DOHH2 (cell line): ENCODE measurements around the gene DMD.

Experiments used
- H3F3A ChIP-seq: fragments of 200-600 bp; sonication (generic), shearing (Covaris generic); 2 replicates; pipeline ENCODE4 v1.6.0; 2016; ENCODE audit warnings: antibody characterized with exemption, mild to moderate bottlenecking; ENCODE audit not compliant: control insufficient read depth, insufficient read depth
- H3K27ac ChIP-seq: fragments of 200-600 bp; sonication (generic); 2 replicates; pipeline ENCODE4 v1.5.1; 2014; ENCODE audit warnings: low read depth, mild to moderate bottlenecking, low read length, moderate library complexity
- H3K27me3 ChIP-seq: fragments of 200-600 bp; sonication (generic); 2 replicates; pipeline ENCODE4 v1.6.1; 2014; ENCODE audit warnings: mild to moderate bottlenecking, low read length, mixed read lengths; ENCODE audit not compliant: control insufficient read depth
- H3K36me3 ChIP-seq: fragments of 200-600 bp; sonication (generic); 2 replicates; pipeline ENCODE4 v1.6.1; 2014; ENCODE audit warnings: mild to moderate bottlenecking, low read length, moderate library complexity, mixed read lengths; ENCODE audit not compliant: control insufficient read depth
- H3K4me1 ChIP-seq: fragments of 200-600 bp; sonication (generic); 2 replicates; pipeline ENCODE4 v1.6.1; 2014; ENCODE audit warnings: mild to moderate bottlenecking, low read length, mixed read lengths; ENCODE audit not compliant: control insufficient read depth
- H3K4me2 ChIP-seq: fragments of 200-600 bp; sonication (generic); 2 replicates; pipeline ENCODE4 v1.6.0; 2014; ENCODE audit warnings: mild to moderate bottlenecking, low read length, moderate library complexity
- H3K4me3 ChIP-seq: fragments of 200-600 bp; sonication (generic); 2 replicates; pipeline ENCODE4 v1.5.1; 2014; ENCODE audit warnings: mild to moderate bottlenecking, low read length, mixed read lengths
- H3K79me2 ChIP-seq: fragments of 200-600 bp; sonication (generic); 2 replicates; pipeline ENCODE4 v1.6.1; 2014; ENCODE audit warnings: mild to moderate bottlenecking, low read length, mixed read lengths; ENCODE audit not compliant: control insufficient read depth
- H3K9me2 ChIP-seq: fragments of 200-600 bp; sonication (generic); replicated peaks from 2 replicates; pipeline ENCODE4 v1.6.1; 2014; ENCODE audit warnings: mild to moderate bottlenecking, low read length, mixed read lengths; ENCODE audit not compliant: control insufficient read depth
- H3K9me3 ChIP-seq: fragments of 200-600 bp; sonication (generic); 2 replicates; pipeline ENCODE4 v1.6.1; 2014; ENCODE audit warnings: antibody characterized with exemption, low read length, mixed read lengths; ENCODE audit not compliant: control insufficient read depth, insufficient read depth
- H4K20me1 ChIP-seq: fragments of 200-600 bp; sonication (generic); 2 replicates; pipeline ENCODE4 v1.6.0; 2014; ENCODE audit warnings: low read depth, mild to moderate bottlenecking, antibody characterized with exemption, low read length, moderate library complexity; ENCODE audit not compliant: control insufficient read depth, insufficient read depth
- CTCF ChIP-seq: fragments of 200-600 bp; sonication (generic); IDR thresholded peaks from one replicate; pipeline ENCODE4 v1.5.1; 2014; ENCODE audit warnings: antibody characterized with exemption, mild to moderate bottlenecking, low read depth, low read length; ENCODE audit not compliant: poor library complexity, severe bottlenecking
- EZH2phosphoT487 ChIP-seq: fragments of 200-600 bp; sonication (generic); IDR thresholded peaks from 2 replicates; pipeline ENCODE4 v1.6.1; 2017; ENCODE audit warnings: borderline replicate concordance, mild to moderate bottlenecking, antibody characterized with exemption, low read length, moderate library complexity, mixed read lengths

Gene DMD

GRCh38 chrX:32867781-32868523, 343.4 kb downstream of the DMD start:
- no peaks in the 10 kb centered on the region for H3K36me3 ChIP-seq
- H3K9me2 ChIP-seq = no peaks in the 10 kb centered on the region
- H3K79me2 ChIP-seq = no peaks in the 10 kb centered on the region
- H3K9me3 ChIP-seq = no peaks in the 10 kb centered on the region
- H3F3A ChIP-seq = no peaks in the 10 kb centered on the region
- H4K20me1 ChIP-seq = no peaks in the 10 kb centered on the region
- H3K4me1 ChIP-seq = no peaks in the 10 kb centered on the region
- H3K27ac ChIP-seq = no peak overlapping the region
- no peak overlapping the region for H3K4me3 ChIP-seq
- H3K4me2 ChIP-seq = no peak overlapping the region
- TF ChIP-seq CTCF = no peak
- no peak for TF ChIP-seq EZH2phosphoT487
- H3K27me3 ChIP-seq = no peaks in the 10 kb centered on the region

- H3K4me1 ChIP-seq = no peaks in the 10 kb centered on the region
- H3K27ac ChIP-seq = no peak overlapping the region
- no peaks in the 10 kb centered on the region for H4K20me1 ChIP-seq
- no peak overlapping the region for H3K4me2 ChIP-seq
- no peak overlapping the region for H3K4me3 ChIP-seq
- no peaks in the 10 kb centered on the region for H3F3A ChIP-seq
- H3K79me2 ChIP-seq = no peaks in the 10 kb centered on the region
- H3K9me3 ChIP-seq = no peaks in the 10 kb centered on the region
- no peak for TF ChIP-seq CTCF
- TF ChIP-seq EZH2phosphoT487 = no peak
- H3K9me2 ChIP-seq = no peaks in the 10 kb centered on the region
- no peaks in the 10 kb centered on the region for H3K36me3 ChIP-seq
- no peaks in the 10 kb centered on the region for H3K27me3 ChIP-seq
Measured at GRCh38 chrX:32852203-32852602, 359.1 kb downstream of the DMD start.

GRCh38 chrX:32851556-32851955, 359.8 kb downstream of the DMD start:
- Histone ChIP-seq H3K4me3 (no peak overlapping the region), H3F3A (no peaks in the 10 kb centered on the region), H3K4me2 (no peak overlapping the region), H3K4me1 (no peaks in the 10 kb centered on the region), H3K27me3 (no peaks in the 10 kb centered on the region), H3K27ac (no peak overlapping the region), H3K79me2 (no peaks in the 10 kb centered on the region), H3K36me3 (no peaks in the 10 kb centered on the region), H3K9me3 (no peaks in the 10 kb centered on the region), H4K20me1 (no peaks in the 10 kb centered on the region), H3K9me2 (no peaks in the 10 kb centered on the region)
- TF ChIP-seq CTCF (no peak), EZH2phosphoT487 (no peak)
